NOMO-1 treated with dmso at 0.1 percent for 144 hours (cell line): ENCODE measurements around the gene MAML3.

Experiments used
- DNase-seq: peaks from one replicate; lab custom pipeline; 2025; ENCODE audit not compliant: unreplicated experiment; lab: John Stamatoyannopoulos, UW

Gene MAML3

DNA sequence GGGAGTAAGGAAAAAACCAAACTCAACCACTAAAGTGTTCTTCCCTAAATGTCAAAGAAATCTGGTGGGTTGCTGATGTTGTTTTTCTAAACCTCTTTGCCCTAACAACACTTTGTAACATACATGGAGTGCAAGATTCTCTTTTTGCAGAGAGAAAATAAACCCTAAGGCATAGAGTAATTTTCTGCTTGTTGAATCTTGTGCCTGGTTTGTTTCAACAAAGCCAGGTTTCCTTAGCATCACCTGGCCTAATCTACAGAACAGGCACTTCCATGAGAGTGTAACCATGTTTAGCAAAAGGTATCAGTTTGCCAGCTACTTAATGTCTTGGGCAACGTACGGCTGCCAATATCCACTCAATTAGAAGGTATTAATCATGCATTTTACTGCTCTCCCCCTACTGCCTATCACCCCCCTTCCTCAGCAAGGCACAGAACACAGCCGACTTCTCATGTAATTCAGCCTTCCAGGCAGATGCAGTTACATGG, 219.2 kb downstream of the MAML3 start:
- no peak for DNase-seq

DNA sequence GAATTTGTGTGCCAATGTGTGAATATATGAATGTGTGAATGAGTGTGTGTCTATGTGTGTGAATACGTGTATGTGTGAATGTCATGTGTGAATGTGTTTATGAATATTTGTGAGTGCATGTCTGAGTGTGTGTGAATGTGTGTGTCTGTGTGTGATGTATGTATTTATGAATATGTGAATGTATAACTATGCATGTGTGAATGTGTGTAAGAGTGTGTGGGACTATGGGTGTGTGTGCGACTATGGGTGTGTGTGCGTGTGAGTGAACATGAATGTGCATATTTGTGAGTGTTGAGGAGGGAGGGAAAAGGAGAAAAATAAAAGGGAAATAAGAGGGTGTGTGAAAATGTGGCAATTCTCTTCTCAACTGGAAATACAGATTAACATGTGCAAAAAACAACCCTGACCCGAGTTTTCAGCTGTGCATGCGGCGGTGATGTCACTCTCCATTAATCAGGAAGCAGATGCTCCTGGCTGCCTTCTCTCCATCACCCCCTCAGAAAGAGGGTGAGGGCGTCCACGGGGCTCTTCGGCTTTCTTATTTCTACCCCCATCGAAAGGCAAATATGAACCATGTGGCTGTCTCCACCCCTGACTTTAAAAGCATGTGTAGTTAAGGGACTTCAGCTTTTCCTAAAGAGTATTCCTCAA, 219.8 kb downstream of the MAML3 start:
- DNase-seq, result no peak

DNA sequence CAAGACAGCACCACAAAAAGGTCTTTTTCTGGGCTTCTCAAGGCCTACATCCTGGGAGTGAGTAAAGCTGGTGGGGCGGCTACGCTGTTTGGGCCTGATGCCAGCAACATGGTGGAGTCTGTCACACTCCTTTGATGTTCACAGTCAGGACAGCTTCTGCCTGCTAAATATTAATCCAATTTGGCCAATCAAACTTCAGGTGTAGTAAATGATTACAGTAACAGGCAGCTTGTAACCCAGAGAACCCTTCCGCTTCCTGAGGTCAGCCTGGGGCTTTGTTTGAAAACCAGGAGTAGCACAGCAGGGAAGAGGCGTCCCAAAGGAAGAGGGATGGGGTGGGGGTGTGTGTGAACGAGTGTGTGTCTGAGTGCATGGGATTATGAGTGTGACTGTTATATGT, 220.4 kb downstream of the MAML3 start:
- no peak for DNase-seq

DNA sequence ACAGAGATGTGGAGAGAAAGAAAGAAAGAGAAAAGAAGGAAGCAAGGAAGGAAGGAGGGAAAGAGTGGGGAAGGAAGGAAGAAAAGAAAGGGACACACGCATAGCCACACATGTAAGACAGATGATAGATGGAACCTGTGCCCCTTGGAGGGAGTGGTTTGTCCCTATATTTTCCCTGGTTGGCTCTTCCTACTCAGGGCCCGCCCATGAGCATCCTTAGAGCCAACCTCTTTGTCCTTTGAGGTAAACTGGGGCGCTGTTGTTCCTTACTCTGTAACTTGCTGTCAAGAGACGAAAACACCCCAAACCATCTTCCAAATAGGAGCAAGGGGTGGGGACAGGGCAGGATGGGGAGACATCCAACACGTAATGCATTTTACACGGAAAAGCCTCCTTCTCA, 220.9 kb downstream of the MAML3 start:
- no peak for DNase-seq

DNA sequence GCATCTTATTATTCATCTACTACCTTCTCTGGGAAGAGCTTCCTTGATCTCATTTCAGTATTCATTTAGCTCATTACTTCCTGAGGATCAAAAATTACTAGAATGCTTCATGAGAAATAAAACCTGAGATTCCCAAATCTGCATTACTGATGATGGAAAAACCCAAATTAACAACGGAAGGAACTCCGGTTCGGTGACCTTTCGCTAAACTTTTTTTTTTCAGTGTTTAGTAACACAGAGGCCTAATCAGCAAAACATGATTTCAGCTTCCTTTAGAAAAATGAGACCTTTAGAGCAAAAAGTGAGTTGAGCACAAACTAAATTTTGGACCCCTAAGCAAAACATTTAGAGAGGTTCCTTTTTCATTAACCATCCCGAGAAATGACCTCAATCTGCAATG, 229.2 kb downstream of the MAML3 start:
- DNase-seq, result no peak

DNA sequence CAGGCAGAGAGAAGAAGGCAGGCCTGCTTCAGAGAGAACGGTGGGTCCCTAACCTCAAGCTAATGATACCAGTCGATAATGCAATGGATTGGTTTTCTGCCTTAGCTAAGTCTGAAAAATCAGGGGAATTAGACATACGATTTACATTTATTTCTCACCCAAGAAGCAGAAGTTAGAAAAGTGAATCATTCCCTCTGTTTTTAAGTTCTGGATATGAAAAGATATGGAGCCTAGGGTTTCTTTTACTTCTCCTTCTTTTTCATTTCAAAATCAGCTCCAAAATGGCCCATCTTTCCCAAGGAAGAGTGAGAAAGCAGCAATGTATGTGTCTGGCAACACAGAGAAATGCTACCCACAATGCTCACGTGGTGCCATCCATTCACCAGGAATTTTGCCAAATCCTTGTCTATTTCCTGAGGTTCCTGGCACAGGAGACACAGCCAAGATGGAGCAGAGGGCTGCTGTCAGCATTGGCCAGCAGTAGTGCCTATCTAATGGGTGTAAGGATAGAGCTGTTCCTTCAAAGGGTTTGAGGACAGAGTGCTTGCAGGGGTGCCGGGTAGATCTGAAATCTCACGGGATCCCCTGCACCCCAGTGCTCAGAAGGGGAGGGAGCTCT, 231.5 kb downstream of the MAML3 start:
- no peak for DNase-seq

DNA sequence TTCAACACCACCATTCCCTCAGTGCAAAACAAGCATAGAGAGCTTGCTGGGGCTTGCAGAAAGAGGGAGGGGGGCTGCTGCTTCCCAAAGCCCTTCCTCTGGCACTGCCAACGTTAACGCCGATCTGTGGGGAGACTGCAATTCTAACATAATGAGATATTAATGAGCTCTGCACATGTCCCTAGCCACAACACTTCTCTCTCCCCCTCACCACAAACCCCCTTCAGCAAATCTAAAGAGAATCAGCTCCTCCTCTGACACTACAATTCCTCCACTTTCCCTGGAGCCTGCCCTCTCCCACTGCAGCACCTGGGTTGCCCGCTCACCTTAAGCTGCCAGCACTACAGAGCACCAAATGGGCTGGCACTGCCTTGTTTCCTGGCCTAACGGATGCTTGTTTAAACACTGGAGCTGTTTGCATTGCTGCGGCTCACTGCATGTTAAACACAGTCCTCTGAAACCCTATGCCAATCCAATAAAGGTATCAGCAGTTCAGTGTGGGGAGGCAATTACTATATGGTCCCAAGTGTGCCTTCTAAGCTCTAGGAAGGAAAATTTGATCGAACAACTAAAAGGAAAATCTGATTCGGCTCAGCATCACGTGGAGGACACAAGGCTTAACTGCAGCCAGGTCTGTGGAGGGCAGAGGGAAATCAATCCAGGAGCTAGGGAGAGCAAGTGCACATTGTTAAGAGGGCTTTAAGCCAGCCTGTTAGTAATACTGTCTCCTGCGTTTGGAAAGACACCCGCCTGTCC, 232.4 kb downstream of the MAML3 start:
- DNase-seq, result no peak

DNA sequence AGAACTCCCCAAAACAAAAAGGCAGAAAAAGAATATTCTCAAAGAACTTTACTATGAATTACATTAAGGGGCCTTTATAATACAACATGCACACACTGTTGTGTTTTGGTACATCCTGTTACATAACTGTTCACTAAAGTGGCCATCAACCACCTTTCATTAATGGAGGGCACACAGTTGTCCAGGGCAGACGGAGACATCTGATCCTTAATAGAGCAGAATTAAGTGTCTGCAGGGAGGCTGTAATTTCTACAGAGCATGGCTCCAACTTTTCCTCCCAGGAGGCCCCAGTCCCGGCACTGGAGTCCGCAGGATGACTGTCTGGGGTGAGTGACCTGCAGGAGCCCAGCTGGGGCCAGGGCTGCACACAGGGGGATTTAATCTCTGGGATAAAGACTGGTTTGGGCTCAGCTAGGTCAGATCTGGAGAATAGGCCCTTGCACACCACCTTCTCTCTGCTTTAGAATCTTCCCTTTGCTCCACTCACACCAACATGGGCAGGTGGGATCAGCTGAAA, 233.4 kb downstream of the MAML3 start:
- DNase-seq, result no peak

DNA sequence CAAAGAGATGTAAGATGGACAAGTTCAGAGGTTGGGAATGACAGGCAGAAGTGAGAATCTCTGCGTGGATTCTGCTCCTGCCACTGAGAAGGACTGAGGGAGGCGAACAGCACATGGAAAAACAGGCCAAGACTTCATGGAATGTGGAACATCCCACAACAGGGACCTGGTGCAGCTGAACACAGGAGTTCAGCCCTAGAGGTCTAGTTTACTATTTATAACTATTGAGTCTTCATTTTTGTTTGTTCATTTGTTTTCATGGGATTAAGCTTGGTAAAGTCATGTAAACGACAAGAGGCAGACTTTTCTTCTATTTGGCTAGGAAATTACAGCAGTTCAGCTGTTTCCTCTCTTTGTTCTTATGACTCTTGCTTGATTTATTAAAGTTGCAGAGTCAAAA, 234.5 kb downstream of the MAML3 start:
- no peak for DNase-seq

DNA sequence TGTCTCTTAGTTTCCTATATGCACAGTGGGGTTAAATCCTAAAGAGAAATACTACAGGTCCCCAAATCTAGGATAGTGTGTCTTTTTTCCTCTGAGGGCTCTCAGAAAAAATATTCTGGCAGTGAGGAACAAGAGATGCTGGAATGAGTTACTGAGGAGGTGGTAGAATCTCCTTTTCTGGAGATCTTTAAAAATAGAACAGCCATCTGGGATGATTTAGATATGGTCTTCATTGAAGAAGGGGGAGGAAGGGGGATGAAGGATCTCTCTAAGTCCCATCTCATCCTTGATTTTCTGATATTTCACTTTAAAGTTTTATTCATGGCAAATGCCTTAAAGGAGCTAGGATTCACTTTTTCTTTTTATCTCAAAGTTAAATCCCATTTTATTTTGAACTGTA, 235.0 kb downstream of the MAML3 start:
- DNase-seq, result no peak

DNA sequence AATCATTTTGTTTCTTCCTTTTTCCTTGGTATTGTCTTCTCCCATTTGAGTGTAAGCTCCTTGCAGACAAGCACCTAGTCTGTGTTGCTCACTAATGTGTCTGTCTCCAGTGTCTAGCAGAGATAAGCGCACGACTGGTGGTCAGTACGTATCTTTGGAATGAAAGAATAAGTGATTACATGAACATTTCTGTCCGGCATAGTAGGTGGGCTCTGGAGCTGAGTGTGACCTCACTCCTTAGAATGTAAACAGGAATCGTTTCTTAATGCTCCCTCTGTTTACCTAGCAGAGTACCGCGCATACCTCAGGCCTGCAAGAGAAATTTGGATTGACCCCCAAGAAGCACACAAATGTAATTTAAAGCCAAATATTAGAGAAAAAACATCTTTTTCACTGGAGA, 235.4 kb downstream of the MAML3 start:
- no peak for DNase-seq

DNA sequence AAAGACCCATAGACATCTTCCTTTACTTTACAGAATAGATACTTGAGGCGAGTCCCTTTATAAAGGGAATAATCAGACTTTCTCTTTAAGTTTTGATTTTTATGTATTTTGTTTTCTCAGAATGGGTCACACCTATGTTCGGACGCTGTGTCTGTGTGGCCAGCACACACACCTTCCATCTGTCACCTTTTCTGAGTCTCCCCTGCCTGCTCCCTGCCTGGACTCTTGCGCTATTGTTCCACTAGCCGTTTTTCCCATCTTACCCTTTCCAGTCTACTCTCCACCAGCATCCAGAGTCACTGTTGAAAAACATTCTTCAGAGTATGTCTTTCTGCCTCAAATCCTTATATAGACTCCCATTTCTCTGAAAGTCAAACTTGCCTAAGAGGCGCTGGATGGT, 236.1 kb downstream of the MAML3 start:
- DNase-seq, result no peak

DNA sequence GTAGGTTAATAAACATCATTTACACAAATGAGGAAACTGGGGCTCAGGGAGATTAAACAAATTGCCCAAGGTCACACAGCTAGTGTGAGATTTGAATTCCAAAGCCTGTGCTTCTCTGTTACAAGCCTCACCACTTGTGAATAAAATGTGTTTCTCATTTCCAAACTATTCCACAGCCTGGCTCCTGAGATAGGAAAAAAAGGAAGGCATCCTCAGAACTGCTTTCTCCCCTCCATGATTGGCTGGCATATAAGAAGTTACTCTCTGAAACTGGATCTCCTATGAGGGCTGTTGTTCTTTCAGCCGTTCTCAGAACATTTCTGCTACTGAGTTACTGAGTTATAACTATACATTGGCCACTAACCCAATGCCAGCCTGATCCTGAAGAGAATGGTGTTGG, 237.9 kb downstream of the MAML3 start:
- no peak for DNase-seq

DNA sequence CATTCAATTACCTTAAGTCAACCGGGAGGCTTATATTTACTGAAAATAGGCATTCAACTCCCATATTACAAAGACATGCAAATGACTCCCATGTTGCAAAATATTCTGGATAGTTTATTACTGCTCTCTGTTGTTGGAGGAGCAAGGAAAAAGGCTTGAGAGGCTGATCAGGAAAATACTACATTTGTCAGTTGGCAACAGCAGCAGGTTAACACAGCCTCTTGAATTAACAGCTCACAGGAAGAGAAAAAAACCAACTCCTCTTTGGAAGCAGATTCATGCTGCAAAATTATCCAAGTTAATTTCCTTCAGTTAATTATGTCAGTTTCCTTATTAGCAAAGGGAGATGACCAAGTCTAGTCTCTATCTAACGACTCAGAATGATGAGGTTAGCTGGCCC, 238.9 kb downstream of the MAML3 start:
- no peak for DNase-seq

DNA sequence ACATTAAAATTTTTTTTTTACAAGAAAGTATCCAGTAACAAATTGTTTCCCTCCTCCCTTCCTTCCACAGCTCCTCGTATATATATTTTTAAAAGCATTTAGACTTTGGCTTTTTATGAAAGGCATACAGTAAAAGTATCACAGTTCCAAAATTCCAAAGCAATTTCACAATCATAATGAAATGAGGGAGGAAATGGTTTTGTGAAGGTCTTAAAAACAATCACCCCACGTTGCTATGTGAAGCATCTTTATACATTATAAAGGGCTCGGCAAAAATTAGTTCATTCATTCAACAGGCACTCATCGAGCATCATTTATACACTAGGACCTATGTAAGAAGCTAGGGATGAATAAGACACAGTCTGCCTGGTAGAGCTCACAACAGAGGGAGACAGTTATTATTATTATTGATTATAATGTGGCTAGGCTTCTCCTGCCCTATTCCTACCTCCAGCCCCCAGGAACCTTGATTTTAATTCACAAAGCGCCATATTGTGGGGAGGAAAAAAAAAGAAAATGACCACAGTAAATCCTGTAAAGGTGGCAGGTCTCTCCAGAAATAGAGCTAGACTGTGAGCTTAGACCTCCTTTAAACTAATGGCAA, 239.9 kb downstream of the MAML3 start:
- no peak for DNase-seq

DNA sequence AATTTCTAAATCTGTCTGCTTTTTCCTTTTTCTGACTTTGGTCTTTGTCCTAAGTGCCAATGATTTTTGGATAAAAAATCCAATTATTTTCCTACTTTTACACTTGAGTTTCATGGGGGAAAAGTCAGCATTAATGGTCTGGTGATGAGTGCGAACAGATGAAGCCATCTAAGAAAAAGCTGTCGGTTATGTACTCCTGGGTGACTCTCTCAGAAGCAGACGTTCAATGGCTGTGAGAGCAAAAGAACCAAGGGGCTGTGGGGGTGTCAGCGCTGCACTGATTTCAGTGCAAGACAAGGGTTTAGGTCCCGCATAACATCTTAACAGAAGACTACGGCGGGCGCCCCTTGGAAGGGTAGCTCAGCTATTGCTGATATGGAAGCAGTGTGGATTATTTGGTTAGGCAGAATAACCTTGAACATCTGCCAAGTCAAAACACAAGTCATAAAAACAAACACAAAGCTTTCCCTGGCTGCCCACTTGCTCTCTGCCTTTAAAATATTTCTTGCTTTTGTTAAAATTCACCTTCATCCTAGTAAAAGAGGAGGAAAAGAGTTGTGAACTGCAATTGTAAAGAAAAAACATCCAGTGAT, 240.5 kb downstream of the MAML3 start:
- DNase-seq, result no peak

DNA sequence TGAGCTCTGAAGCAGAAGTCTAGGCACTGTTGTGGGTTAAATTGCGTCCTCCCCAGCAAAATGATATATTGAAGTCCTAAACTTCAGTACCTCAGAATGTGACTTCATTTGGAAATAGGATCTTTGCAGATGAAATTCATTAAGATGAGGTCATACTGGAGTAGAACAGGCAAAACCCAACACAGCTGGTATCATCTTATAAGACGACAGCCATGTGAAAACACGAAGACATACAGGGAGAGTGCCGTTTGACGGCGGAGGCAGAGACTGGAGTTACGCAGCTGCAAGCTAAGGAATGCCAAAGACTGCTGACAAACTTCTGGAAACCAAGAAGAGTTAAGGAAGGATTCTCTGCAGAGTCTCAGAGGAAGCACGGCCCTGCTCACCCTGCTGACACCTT, 241.5 kb downstream of the MAML3 start:
- DNase-seq, result no peak

DNA sequence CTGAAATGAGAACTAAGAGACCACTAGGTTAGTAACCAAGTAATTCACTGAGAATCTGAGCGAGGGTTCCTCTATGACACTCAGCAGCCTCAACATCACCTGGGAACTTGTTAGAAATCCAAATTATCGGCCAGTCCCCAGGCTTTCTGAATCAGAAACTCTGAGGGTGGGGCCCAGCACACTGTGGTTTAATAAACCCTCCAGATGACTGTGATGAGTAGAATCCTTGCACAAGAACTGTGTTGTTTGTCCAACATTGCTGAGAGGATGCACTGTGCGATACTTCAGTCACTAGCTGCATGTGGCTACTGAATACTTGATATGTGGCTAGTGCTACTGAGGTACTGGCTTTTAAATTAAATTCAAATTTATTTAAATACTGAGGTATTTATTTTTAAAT, 243.9 kb downstream of the MAML3 start:
- DNase-seq, result no peak

DNA sequence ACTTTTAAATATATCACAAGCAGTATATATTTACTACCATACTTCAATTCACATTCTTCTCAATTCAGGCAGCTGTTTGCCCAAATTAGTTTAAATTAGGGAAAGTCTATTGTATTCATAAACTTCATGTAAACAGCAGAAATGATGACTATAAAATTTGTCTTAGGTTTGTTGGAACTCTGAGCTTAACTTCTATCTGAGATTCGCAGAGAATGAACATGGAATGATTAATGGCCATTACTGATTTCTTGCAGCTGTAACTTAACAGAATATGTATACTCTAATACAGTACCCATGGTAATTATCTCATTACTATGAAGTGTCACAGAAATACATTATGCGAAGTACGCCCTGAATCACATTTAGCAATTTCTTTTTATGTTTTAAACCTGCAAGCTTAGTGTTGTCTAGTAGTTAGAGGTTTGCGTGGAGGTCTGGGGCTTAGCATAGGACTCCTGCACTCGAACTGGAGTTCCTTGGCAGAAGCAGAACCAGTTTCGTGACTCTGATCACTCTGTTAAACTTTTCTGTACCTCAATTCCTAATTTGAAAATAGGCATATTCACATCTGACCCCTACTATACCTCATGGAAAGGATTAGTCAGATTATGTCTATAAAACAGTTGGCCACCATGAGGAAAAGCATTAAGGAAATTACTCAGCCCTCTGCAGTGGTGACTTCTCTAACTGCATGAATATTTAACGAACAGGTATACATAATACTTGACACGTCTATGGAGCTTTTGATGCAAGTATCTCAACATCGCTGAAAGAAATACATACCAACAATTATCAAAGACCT, 245.1 kb downstream of the MAML3 start:
- no peak for DNase-seq

DNA sequence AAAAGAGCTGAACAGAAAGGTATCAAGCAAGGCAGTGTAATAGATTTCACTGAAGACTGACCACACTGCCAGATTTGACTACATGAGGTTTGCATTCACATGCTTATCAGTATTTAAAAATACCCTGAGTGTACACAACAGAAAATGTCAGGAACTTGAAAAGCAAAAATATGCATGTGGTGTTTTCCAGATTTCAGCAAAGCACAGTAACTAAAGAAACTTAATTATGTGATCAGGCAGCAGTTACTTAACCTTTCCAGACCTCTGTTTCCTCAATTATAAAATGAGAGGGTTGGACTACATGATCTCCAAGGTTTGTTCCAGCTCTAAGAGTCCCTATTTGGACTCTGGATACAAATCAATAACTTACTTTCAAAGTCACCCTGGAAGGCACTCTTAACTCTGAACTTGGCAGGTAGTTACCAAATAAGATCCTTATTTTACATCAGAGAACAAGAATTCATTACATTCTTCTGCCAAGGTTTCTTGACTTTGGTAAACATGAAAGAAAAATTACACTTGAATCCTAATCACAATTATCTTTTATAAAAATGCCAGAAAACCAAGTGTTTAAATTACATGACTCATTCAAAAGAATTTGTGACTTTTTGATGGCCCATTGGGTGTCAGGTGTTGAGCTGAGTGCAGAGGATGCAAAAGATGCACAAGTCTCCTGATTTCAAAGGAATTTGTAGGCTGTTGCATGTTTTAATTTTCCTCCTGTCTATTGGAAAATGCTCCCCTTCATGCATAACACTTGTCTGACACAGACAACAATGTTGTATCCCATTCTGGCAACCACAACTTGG, 246.8 kb downstream of the MAML3 start:
- no peak for DNase-seq
